ENCODE measurements around the gene TCAF2. TPM values are rescaled to one million over a fixed set of nuclear protein-coding genes. Genes with fewer than 3 reads are reported as not detected.
"Not testable (repeated sequence)": the region's sequence is repeated elsewhere in the genome, so short reads cannot be mapped to it uniquely, and the experiment has no call there.

Gene TCAF2
- total and polyA plus RNA-seq, 2 of the 4 experiments (the other 2 are of a cell fraction): 3.0 to 3.4 TPM

DNA sequence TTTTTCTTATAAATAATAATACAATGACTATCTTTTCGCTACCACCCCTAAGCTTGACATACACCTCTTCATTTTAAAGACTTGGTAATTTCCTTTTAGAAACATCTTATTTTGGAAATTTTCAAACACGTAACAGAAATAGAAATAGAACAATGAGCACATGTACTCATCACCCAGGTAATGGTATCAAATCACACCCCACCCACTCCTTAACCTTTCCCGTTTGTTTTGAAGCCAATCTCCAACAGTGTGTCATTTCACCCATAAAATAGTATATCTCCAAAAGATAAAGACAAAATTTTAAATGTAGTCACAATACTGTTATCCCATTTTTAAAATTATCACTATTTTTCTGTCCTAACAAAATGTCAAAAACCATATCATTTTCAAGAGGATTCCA lies 32.6 kb upstream of the TCAF2 start:
- H3K56ac ChIP-seq (ENCODE audit: extremely low read depth, insufficient read depth, low read length); H4K8ac ChIP-seq (ENCODE audit: low read depth in 2 of 2, low read length in 2 of 2); ATAC-seq (ENCODE audit: low read depth); H3K27ac ChIP-seq (ENCODE audit: insufficient read depth, low read length); H2BK5ac ChIP-seq (ENCODE audit: low read depth, low read length, poor library complexity, severe bottlenecking); H3K27me3 ChIP-seq (ENCODE audit: control insufficient read depth, insufficient read depth, low read length); H3K4me2 ChIP-seq (ENCODE audit: low read depth, low read length); H3K9me1 ChIP-seq (ENCODE audit: insufficient read depth, low read length); H2AK5ac ChIP-seq (ENCODE audit: low read depth, low read length); H3K79me1 ChIP-seq (ENCODE audit: low read depth in 1 of 2, low read length in 2 of 2); intact Hi-C loops (cut with micrococcal nuclease); H4K5ac ChIP-seq (ENCODE audit: low read depth, low read length); H3K4ac ChIP-seq (ENCODE audit: low read depth, low read length); H2BK120ac ChIP-seq (ENCODE audit: low read depth, low read length); dilution Hi-C loops (cut with HindIII; ENCODE audit: low sequenced_read_pairs, unreplicated experiment); DNase-seq; H3K9ac ChIP-seq (ENCODE audit: low read depth, low read length); H3K4me3 ChIP-seq (ENCODE audit: insufficient read depth, low read depth, low read length); H3K14ac ChIP-seq (replicated peaks; ENCODE audit: low read depth, low read length); H3K4me1 ChIP-seq (ENCODE audit: control insufficient read depth, insufficient read depth, low read length); H3K36me3 ChIP-seq (ENCODE audit: control insufficient read depth, insufficient read depth, low read length); H2BK15ac ChIP-seq (ENCODE audit: low read depth, low read length); H4K20me1 ChIP-seq (ENCODE audit: insufficient read depth, low read length); H2BK20ac ChIP-seq (ENCODE audit: low read depth, low read length); H3K18ac ChIP-seq (ENCODE audit: low read depth, low read length); POLR2A ChIA-PET (ENCODE audit: unreplicated experiment); H4K91ac ChIP-seq (ENCODE audit: insufficient read depth, low read depth, low read length); H3K9me3 ChIP-seq (ENCODE audit: control insufficient read depth, insufficient read depth, low read length); in situ Hi-C loops (cut with MboI; ENCODE audit: low sequenced_read_pairs); H3K23ac ChIP-seq (ENCODE audit: low read depth, low read length); BruUV-seq (replicated peaks); H2AK9ac ChIP-seq (replicated peaks; ENCODE audit: low read depth, low read length, poor library complexity); H2AFZ ChIP-seq (replicated peaks; ENCODE audit: low read length, poor library complexity); CTCF ChIA-PET: not testable (repeated sequence)
- no CpG with 5 or more reads among the region's 3 CpGs for WGBS, 2 experiments (ENCODE audit: extremely low coverage in 2 of 2, insufficient read length in 1 of 2)

DNA sequence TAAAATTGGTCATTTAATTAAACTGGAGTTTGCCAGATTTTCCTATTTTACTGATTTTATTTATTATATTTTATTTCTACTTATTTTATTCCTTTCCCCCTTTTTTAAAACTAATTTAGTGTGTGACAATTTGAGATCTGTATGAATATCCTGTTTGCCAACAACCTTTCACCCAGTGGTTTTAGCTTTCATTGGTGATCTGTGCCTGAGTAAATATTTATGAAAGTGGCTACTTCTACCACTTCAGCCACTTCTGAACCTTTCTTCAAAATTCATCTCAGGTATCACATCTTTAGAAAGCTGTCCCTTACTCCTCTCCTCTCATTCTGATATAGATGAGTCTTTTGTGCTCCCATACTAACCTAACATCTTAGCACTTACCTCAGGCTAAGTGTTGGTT lies 30.9 kb upstream of the TCAF2 start:
- H3K56ac ChIP-seq (ENCODE audit: extremely low read depth, insufficient read depth, low read length); H3K4me1 ChIP-seq (ENCODE audit: control insufficient read depth, insufficient read depth, low read length); H2AK9ac ChIP-seq (replicated peaks; ENCODE audit: low read depth, low read length, poor library complexity); H2BK5ac ChIP-seq (ENCODE audit: low read depth, low read length, poor library complexity, severe bottlenecking); H2AFZ ChIP-seq (replicated peaks; ENCODE audit: low read length, poor library complexity); H3K9ac ChIP-seq (ENCODE audit: low read depth, low read length); POLR2A ChIA-PET (ENCODE audit: unreplicated experiment); H3K27me3 ChIP-seq (ENCODE audit: control insufficient read depth, insufficient read depth, low read length); H3K27ac ChIP-seq (ENCODE audit: insufficient read depth, low read length); dilution Hi-C loops (cut with HindIII; ENCODE audit: low sequenced_read_pairs, unreplicated experiment); H4K8ac ChIP-seq (ENCODE audit: low read depth in 2 of 2, low read length in 2 of 2); in situ Hi-C loops (cut with MboI; ENCODE audit: low sequenced_read_pairs); CTCF ChIA-PET; H3K9me1 ChIP-seq (ENCODE audit: insufficient read depth, low read length); H4K91ac ChIP-seq (ENCODE audit: insufficient read depth, low read depth, low read length); H2BK15ac ChIP-seq (ENCODE audit: low read depth, low read length); H4K5ac ChIP-seq (ENCODE audit: low read depth, low read length); H2AK5ac ChIP-seq (ENCODE audit: low read depth, low read length); H2BK120ac ChIP-seq (ENCODE audit: low read depth, low read length); H3K18ac ChIP-seq (ENCODE audit: low read depth, low read length); H3K23ac ChIP-seq (ENCODE audit: low read depth, low read length); H3K4me3 ChIP-seq (ENCODE audit: insufficient read depth, low read depth, low read length); intact Hi-C loops (cut with micrococcal nuclease); H3K79me1 ChIP-seq (ENCODE audit: low read depth in 1 of 2, low read length in 2 of 2); ATAC-seq (ENCODE audit: low read depth); H4K20me1 ChIP-seq (ENCODE audit: insufficient read depth, low read length); H3K4ac ChIP-seq (ENCODE audit: low read depth, low read length); H2BK20ac ChIP-seq (ENCODE audit: low read depth, low read length); H3K4me2 ChIP-seq (ENCODE audit: low read depth, low read length); H3K9me3 ChIP-seq (ENCODE audit: control insufficient read depth, insufficient read depth, low read length); DNase-seq; H3K14ac ChIP-seq (replicated peaks; ENCODE audit: low read depth, low read length); BruUV-seq (replicated peaks); H3K36me3 ChIP-seq (ENCODE audit: control insufficient read depth, insufficient read depth, low read length): not testable (repeated sequence)

All from IMR-90 (cell line).